CD4-positive, CD25-positive, alpha-beta regulatory T cell (primary cell): Measurements from ENCODE around the gene SYNPO2. TPM values are rescaled to one million over a fixed set of nuclear protein-coding genes. Genes with fewer than 3 reads are reported as not detected.

ENCODE experiments used
- ATAC-seq, 2 donors: fragments of 150-1000 bp; cut with Tn5 transposase; one replicate each; pipeline ENCODE4 v1.10.0; 2021; ENCODE audit warnings: low read depth in 2 of 2, moderate number of reproducible peaks in 2 of 2, moderate library complexity in 1 of 2
- DNase-seq, 3 donors: peaks; one replicate each; pipeline versions ENCODE4 v3.0.0 to v3.0.0-alpha.2; 2012 to 2022; ENCODE audit warnings: mixed read lengths in 1 of 3
- H3K27ac ChIP-seq: one replicate; pipeline ENCODE4 v1.7.0; 2013; ENCODE audit warnings: mild to moderate bottlenecking, low read length; ENCODE audit not compliant: insufficient read depth, poor library complexity, severe bottlenecking
- H3K27me3 ChIP-seq: one replicate; pipeline ENCODE4 v1.7.0; 2013; ENCODE audit warnings: low read length; ENCODE audit not compliant: control insufficient read depth, insufficient read depth
- H3K36me3 ChIP-seq: one replicate; pipeline ENCODE4 v1.7.0; 2013; ENCODE audit warnings: mild to moderate bottlenecking, low read length, moderate library complexity; ENCODE audit not compliant: control insufficient read depth, insufficient read depth
- H3K4me1 ChIP-seq: 2 replicates; pipeline ENCODE4 v1.7.0; 2013; ENCODE audit warnings: mild to moderate bottlenecking, low read length; ENCODE audit not compliant: insufficient read depth, control insufficient read depth, poor library complexity, severe bottlenecking
- H3K4me3 ChIP-seq: one replicate; pipeline ENCODE4 v1.7.0; 2013; ENCODE audit warnings: low read depth, mild to moderate bottlenecking, low read length, moderate library complexity
- H3K9me3 ChIP-seq, 2 experiments: 1 replicate in 1 of 2; 2 replicates in 1 of 2; pipeline ENCODE4 v1.7.0; 2013; ENCODE audit warnings: low read length in 2 of 2, mild to moderate bottlenecking in 1 of 2, moderate library complexity in 1 of 2; ENCODE audit not compliant: control insufficient read depth in 2 of 2
- H3K27ac Mint-ChIP-seq, 3 donors: one replicate each; pipeline ENCODE4 v1.8.0; 2020 to 2022; ENCODE audit warnings: mild to moderate bottlenecking in 3 of 3, mixed read lengths in 3 of 3, moderate library complexity in 2 of 3
- H3K27me3 Mint-ChIP-seq: one replicate; pipeline ENCODE4 v1.8.0; 2022; ENCODE audit warnings: mild to moderate bottlenecking, mixed read lengths
- H3K36me3 Mint-ChIP-seq: one replicate; pipeline ENCODE4 v1.8.0; 2020; ENCODE audit warnings: mixed read lengths
- H3K4me1 Mint-ChIP-seq, 4 donors: one replicate each; pipeline ENCODE4 v1.8.0; 2020 to 2022; ENCODE audit warnings: mixed read lengths in 4 of 4, mild to moderate bottlenecking in 1 of 4
- H3K4me3 Mint-ChIP-seq, 4 donors: one replicate each; pipeline ENCODE4 v1.8.0; 2020 to 2022; ENCODE audit warnings: mild to moderate bottlenecking in 4 of 4, mixed read lengths in 4 of 4, moderate library complexity in 3 of 4
- H3K9me3 Mint-ChIP-seq, 7 donors: one replicate each; pipeline ENCODE4 v1.8.0; 2020 to 2022; ENCODE audit warnings: mixed read lengths in 7 of 7, mild to moderate bottlenecking in 3 of 7, moderate library complexity in 2 of 7
- polyA plus RNA-seq, 4 donors: library from polyadenylated mRNA; unstranded; fragments of 300-500 nt; fragmentation: Illumina TruSeq; gene quantifications; one replicate each; pipeline ENCODE4 v1.2.3, GENCODE V29; 2021
- total RNA-seq: library from RNA; stranded (reverse); gene quantifications from one replicate; pipeline ENCODE4 v1.2.3, GENCODE V29; 2022

The SYNPO2 gene
- total and polyA plus RNA-seq, 5 donors from 2014 or later = 0.13 to 0.35 (median 0.25) TPM

DNA sequence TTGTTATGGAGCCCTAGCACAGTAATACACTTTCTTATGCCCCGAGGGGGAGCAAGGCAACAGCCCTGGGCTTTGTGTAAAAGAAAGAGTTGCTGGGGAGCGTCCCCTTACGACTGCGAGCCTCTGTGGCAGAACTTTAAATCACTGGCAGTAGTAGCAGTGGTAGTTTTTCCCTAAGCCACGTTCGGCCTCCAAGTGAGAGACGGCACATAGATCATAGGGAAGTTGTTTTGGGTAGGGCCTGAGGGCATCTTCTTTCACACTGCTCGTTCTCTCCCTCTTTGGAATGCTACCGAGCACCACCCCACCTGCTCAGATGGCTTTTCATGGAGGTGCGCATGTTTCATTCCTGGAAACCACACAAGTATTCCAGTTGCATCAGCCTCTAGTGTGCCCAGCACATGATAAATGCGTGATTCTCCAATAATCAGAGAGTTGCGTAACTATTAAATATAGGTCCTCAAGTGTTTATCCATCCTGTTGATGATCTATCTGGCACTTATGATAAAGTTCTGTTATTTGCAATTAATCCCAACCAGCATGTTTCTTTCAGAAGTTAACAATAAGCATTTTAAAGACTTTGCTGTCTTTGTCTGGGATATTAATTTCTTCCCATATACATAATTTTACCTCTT is 7.0 kb upstream of the SYNPO2 start:
- peaks cover 0 to 6% (median 2%) of the 10 kb centered on the region in 7 donors for H3K9me3 Mint-ChIP-seq
- no peaks in the 10 kb centered on the region for H3K4me1 ChIP-seq
- H3K4me1 Mint-ChIP-seq = no peaks in the 10 kb centered on the region
- H3K27me3 ChIP-seq = peaks cover under 1% of the 10 kb centered on the region
- H3K27ac ChIP-seq = no peak overlapping the region
- no peaks in the 10 kb centered on the region for H3K36me3 Mint-ChIP-seq
- ATAC-seq (no peak), DNase-seq (no peak)
- H3K36me3 ChIP-seq = no peaks in the 10 kb centered on the region
- H3K9me3 ChIP-seq = peaks cover 0 to 3% of the 10 kb centered on the region in 2 experiments
- H3K27me3 Mint-ChIP-seq = peaks cover 14% of the 10 kb centered on the region
- no peak overlapping the region for H3K4me3 ChIP-seq
- H3K4me3 Mint-ChIP-seq = no peak overlapping the region
- no peak overlapping the region for H3K27ac Mint-ChIP-seq

DNA sequence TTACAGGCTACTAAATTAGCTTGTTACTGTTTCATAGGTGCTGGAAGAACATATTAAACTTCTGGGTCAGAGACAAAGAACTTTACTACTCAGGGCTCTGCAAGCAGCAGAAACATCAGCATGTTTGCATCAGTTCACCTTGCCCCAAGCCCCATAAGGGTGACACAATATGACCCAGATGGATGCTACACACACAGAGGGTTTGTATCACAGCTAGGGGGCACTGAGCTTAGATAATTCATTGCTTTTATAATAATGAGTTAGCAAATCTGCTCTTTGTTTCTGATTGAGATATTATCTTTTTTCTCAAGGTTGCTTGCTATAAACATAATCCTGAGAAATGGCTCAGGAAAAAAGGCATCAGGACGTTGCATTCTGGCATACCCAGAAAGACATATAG is 4.8 kb upstream of the SYNPO2 start:
- H3K9me3 ChIP-seq = no peaks in the 10 kb centered on the region
- peaks cover 5% of the 10 kb centered on the region for H3K27me3 ChIP-seq
- no peak overlapping the region for H3K4me3 ChIP-seq
- peaks cover 0 to 9% (median 7%) of the 10 kb centered on the region in 4 donors for H3K4me1 Mint-ChIP-seq
- no peak overlapping the region for H3K27ac Mint-ChIP-seq
- peaks cover 27% of the 10 kb centered on the region for H3K27me3 Mint-ChIP-seq
- H3K36me3 Mint-ChIP-seq = no peaks in the 10 kb centered on the region
- no peaks in the 10 kb centered on the region for H3K36me3 ChIP-seq
- H3K9me3 Mint-ChIP-seq = peaks cover 0 to 3% (median 0%) of the 10 kb centered on the region in 7 donors
- no peak for DNase-seq
- ATAC-seq = no peak
- H3K27ac ChIP-seq = no peak overlapping the region
- peaks cover 8% of the 10 kb centered on the region for H3K4me1 ChIP-seq
- no peak overlapping the region for H3K4me3 Mint-ChIP-seq

DNA sequence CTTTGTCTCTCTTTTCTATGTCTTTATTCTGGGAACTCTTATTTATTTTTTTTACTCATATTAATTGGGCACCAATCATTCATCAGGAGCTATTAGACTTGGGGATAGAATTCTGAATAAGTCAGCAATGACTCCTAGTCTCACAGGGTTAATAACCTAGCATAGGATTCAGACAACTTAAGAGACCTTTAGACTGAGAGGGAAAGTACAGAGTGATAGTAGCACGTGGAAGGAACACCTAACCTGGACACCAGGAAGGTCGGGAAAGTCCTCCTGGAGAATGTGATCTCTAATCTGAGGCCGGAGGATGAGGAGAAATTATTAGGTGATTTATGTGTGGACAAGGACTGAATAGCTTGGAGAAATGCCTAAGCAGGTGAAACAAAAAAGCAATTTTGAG is 3.9 kb upstream of the SYNPO2 start:
- Mint-ChIP-seq H3K27ac (no peak overlapping the region), H3K27me3 (peaks cover 32% of the 10 kb centered on the region)

DNA sequence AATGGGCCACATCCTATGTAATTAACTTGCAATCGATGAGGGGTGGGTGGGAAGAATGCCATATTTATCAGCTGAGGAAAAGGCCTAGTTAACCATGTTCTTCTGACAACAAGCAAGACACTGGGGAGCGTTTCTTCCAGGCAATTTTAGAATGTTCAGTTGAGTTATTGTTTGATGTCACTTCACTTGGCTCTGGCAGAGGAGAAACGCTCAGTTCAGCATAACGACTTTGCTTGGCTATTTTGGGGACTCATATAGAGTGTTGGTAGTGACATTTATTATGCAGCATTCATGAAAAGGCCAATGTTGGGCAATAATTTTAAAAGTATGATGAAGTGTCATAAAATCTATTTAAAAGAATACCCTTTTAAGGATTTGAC is 648 bp downstream of the SYNPO2 start:
- H3K36me3 ChIP-seq = no peaks in the 10 kb centered on the region
- H3K9me3 Mint-ChIP-seq = no peaks in the 10 kb centered on the region

More for the DNA sequence above, 3.9 kb upstream of the SYNPO2 start:
- peaks cover 10% of the 10 kb centered on the region for H3K27me3 ChIP-seq
- ATAC-seq (no peak), DNase-seq (no peak)
- no peaks in the 10 kb centered on the region for H3K9me3 Mint-ChIP-seq
- no peaks in the 10 kb centered on the region for H3K9me3 ChIP-seq
- no peak overlapping the region for H3K4me3 ChIP-seq
- no peaks in the 10 kb centered on the region for H3K36me3 Mint-ChIP-seq
- H3K4me1 Mint-ChIP-seq = peaks cover 0 to 15% (median 11%) of the 10 kb centered on the region in 4 donors
- H3K27ac ChIP-seq = no peak overlapping the region
- no peak overlapping the region for H3K4me3 Mint-ChIP-seq
- H3K36me3 ChIP-seq = no peaks in the 10 kb centered on the region
- H3K4me1 ChIP-seq = peaks cover 13% of the 10 kb centered on the region

DNA sequence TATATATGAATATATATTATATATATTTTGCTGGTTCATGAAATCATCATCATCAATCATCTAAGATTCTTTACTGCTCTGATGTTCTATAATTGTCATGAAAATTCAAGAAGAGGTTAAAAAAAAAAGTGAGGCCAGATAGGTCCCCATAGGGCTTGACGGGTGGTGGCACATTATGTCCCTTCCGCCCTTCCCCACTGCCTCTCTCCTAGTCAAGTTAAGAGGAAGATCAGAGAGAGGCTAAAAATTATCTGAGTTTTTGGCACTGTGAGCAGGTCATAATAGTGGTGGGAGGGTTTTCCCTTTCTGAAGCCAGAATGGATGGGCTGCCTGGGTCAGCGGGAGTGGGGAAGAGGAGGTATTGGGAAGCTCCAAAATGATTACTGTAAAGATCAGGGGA is 5.4 kb downstream of the SYNPO2 start:
- no peaks in the 10 kb centered on the region for H3K36me3 ChIP-seq
- Mint-ChIP-seq H3K27me3 (peaks cover 29% of the 10 kb centered on the region), H3K27ac (no peak overlapping the region), H3K4me1 (peaks cover 2 to 8% (median 4%) of the 10 kb centered on the region in 4 donors), H3K36me3 (no peaks in the 10 kb centered on the region), H3K9me3 (no peaks in the 10 kb centered on the region), H3K4me3 (no peak overlapping the region)
- no peak overlapping the region for H3K27ac ChIP-seq
- DNase-seq = no peak
- H3K9me3 ChIP-seq = no peaks in the 10 kb centered on the region
- no peak for ATAC-seq
- peaks cover 17% of the 10 kb centered on the region for H3K27me3 ChIP-seq
- H3K4me1 ChIP-seq = peaks cover 8% of the 10 kb centered on the region
- H3K4me3 ChIP-seq = no peak overlapping the region

More for the DNA sequence above, 648 bp downstream of the SYNPO2 start:
- no peak overlapping the region for H3K27ac Mint-ChIP-seq
- no peaks in the 10 kb centered on the region for H3K36me3 Mint-ChIP-seq
- ATAC-seq (no peak), DNase-seq (no peak)
- peaks cover 39% of the 10 kb centered on the region for H3K27me3 Mint-ChIP-seq
- H3K4me1 Mint-ChIP-seq = peaks cover 5 to 18% (median 11%) of the 10 kb centered on the region in 4 donors
- Histone ChIP-seq H3K9me3 (no peaks in the 10 kb centered on the region), H3K4me3 (no peak overlapping the region), H3K27ac (no peak overlapping the region), H3K27me3 (peaks cover 23% of the 10 kb centered on the region), H3K4me1 (peaks cover 19% of the 10 kb centered on the region)
- H3K4me3 Mint-ChIP-seq = peak overlapping the region in 3 of 4 donors; percentile 34 to 85 (median 73)

DNA sequence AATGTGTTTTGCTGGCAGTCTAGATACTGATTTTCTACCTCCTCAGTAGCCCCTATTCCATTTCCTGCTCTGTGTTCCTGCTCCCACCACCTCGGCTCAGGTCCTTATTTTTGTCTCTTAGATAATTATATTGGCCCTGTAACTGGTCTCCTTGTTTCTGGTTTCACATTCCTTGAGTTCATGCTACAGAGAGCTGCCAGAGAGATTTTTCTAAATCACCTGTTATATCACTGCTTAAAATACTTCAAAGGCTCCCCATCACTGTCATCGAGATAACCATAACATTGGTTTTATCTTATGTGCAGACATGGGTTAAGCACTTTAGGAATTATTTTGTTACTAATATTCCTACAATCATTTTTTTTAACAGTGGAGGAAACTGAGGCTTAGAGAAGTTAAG is 9.6 kb downstream of the SYNPO2 start:
- Mint-ChIP-seq H3K27me3 (peaks cover 21% of the 10 kb centered on the region), H3K36me3 (no peaks in the 10 kb centered on the region), H3K4me3 (no peak overlapping the region), H3K4me1 (no peaks in the 10 kb centered on the region), H3K9me3 (peaks cover 0 to 3% (median 0%) of the 10 kb centered on the region in 7 donors), H3K27ac (no peak overlapping the region)
- H3K9me3 ChIP-seq = no peaks in the 10 kb centered on the region
- DNase-seq (no peak), ATAC-seq (no peak)
- no peak overlapping the region for H3K27ac ChIP-seq
- no peak overlapping the region for H3K4me3 ChIP-seq
- no peaks in the 10 kb centered on the region for H3K27me3 ChIP-seq
- no peaks in the 10 kb centered on the region for H3K36me3 ChIP-seq
- no peaks in the 10 kb centered on the region for H3K4me1 ChIP-seq

DNA sequence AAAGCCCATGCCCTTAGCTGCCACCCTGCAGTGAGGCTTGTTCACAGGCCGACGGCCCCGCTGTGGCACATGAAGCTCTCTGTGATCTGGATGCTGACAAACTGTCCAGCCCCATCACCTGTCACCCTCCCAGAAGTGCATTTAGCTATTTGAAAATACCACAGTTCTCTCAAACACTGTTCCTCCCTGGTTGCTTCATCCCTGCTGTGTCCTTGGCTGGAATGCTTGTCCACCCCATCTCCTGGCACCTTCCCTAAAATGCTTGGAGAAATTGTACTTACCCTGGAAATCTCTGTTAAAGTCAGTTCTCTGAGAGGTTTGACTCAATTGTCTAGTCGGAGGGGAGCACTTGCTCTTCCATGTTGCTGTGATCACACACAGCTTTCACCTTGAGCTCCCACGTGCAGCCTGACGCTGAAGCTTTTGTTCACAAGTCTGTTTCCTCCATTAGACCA is 10.1 kb downstream of the SYNPO2 start:
- H3K27ac Mint-ChIP-seq = no peak overlapping the region
- Histone ChIP-seq H3K9me3 (no peaks in the 10 kb centered on the region), H3K27me3 (no peaks in the 10 kb centered on the region), H3K27ac (no peak overlapping the region), H3K4me3 (no peak overlapping the region), H3K36me3 (no peaks in the 10 kb centered on the region), H3K4me1 (no peaks in the 10 kb centered on the region)
- H3K36me3 Mint-ChIP-seq = no peaks in the 10 kb centered on the region
- H3K4me1 Mint-ChIP-seq = no peaks in the 10 kb centered on the region
- H3K9me3 Mint-ChIP-seq = peaks cover 0 to 3% (median 0%) of the 10 kb centered on the region in 7 donors
- no peak for ATAC-seq
- H3K27me3 Mint-ChIP-seq = peaks cover 21% of the 10 kb centered on the region
- DNase-seq = no peak
- no peak overlapping the region for H3K4me3 Mint-ChIP-seq

DNA sequence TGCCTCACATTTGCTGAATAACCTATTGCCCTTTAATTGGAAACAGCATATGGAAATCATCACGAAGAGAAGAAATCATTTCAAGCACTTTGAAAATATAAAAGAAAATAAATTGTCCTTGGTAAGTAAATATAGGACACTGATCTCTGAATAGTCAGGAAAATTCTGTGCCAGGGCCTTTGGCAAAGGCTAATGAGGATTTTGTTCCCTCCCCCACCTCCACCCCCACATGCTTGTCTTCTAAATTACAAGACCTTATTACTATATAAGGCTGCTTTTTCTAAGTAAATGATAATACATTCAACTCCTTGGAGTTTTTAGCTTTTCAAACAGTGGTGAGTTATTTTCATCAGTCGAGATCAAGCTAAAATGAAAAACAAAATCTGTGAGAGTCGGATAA is 15.8 kb downstream of the SYNPO2 start:
- H3K9me3 Mint-ChIP-seq = peaks cover 0 to 3% (median 0%) of the 10 kb centered on the region in 7 donors
- Histone ChIP-seq H3K4me3 (no peak overlapping the region), H3K27me3 (peaks cover 3% of the 10 kb centered on the region), H3K36me3 (no peaks in the 10 kb centered on the region), H3K4me1 (no peaks in the 10 kb centered on the region), H3K9me3 (no peaks in the 10 kb centered on the region), H3K27ac (no peak overlapping the region)
- H3K36me3 Mint-ChIP-seq = no peaks in the 10 kb centered on the region
- H3K27ac Mint-ChIP-seq = no peak overlapping the region
- H3K27me3 Mint-ChIP-seq = peaks cover 15% of the 10 kb centered on the region
- H3K4me1 Mint-ChIP-seq = no peaks in the 10 kb centered on the region
- ATAC-seq (no peak), DNase-seq (no peak)
- no peak overlapping the region for H3K4me3 Mint-ChIP-seq
